Esophagus muscularis mucosa (tissue), 4 donors: ENCODE measurements around the gene COLQ. TPM values are rescaled to one million over a fixed set of nuclear protein-coding genes. Genes with fewer than 3 reads are reported as not detected.

Experiments used
- DNase-seq: peaks from one replicate; pipeline ENCODE4 v3.0.0-alpha.2; 2017; ENCODE audit errors: extremely low spot score
- H3K27ac ChIP-seq, 4 donors: fragments of 200-600 bp; sonication (generic); replicated peaks in 1 of 4; 1 replicate in 3 of 4; 2 replicates in 1 of 4; pipeline ENCODE4 v1.5.1; 2016 to 2019; ENCODE audit warnings: mild to moderate bottlenecking in 1 of 4
- H3K27me3 ChIP-seq, 4 donors: fragments of 200-600 bp; sonication (generic); one replicate each; pipeline versions ENCODE4 v1.5.1 to v1.6.0; 2016 to 2019
- H3K36me3 ChIP-seq, 4 donors: fragments of 200-600 bp; sonication (generic); one replicate each; pipeline ENCODE4 v1.5.1; 2016 to 2019
- H3K4me1 ChIP-seq, 4 donors: fragments of 200-600 bp; sonication (generic); one replicate each; pipeline ENCODE4 v1.5.1; 2016 to 2019
- H3K4me3 ChIP-seq, 4 donors: fragments of 200-600 bp; sonication (generic); 1 replicate in 2 of 4; 2 replicates in 2 of 4; pipeline ENCODE4 v1.5.1; 2016 to 2019; ENCODE audit warnings: mild to moderate bottlenecking in 4 of 4, moderate library complexity in 1 of 4
- H3K9me3 ChIP-seq, 4 donors: fragments of 200-600 bp; sonication (generic); 1 replicate in 3 of 4; 2 replicates in 1 of 4; pipeline ENCODE4 v1.5.1; 2016 to 2019
- EP300 ChIP-seq: sonication (generic); formaldehyde crosslinking; IDR thresholded peaks from one replicate; pipeline ENCODE4 v1.6.1; 2017; ENCODE audit warnings: antibody characterized with exemption
- POLR2A ChIP-seq: fragments of 450-650 bp; IDR thresholded peaks from one replicate; pipeline ENCODE4 v1.6.1; 2017; ENCODE audit warnings: antibody characterized with exemption, moderate library complexity, mild to moderate bottlenecking, low read depth
- POLR2AphosphoS5 ChIP-seq, 2 donors: sonication (generic); formaldehyde crosslinking; IDR thresholded peaks; one replicate each; pipeline ENCODE4 v1.6.1; 2017; ENCODE audit warnings: antibody characterized with exemption in 2 of 2
- WGBS: methylation state at CpG from one replicate; pipeline ENCODE4 v1.1.5; 2018; 5-methylcytosine and 5-hydroxymethylcytosine counted together
- intact Hi-C: fragments of 100-400 bp; cut with DNase I; formaldehyde crosslinking; loops from one replicate; pipeline ENCODE4 v1.15.1; 2023
- total RNA-seq, 4 donors: library from RNA; depleted of rRNA; stranded (reverse); fragments of >200 nt; gene quantifications; one replicate each; pipeline versions ENCODE4 v1.1.0 to v1.2.1, GENCODE V29; 2016
- TF ChIP-seq, protein P1 (sequence below), 3 experiments: fragments of 200-600 bp in 2 of 3; fragments of 450-650 bp in 1 of 3; sonication (generic) in 2 of 3; IDR thresholded peaks; one replicate each; pipeline ENCODE4 v1.5.1; 2017 to 2019; ENCODE audit warnings: antibody characterized with exemption in 3 of 3, mild to moderate bottlenecking in 2 of 3, moderate library complexity in 1 of 3

Gene COLQ
- total RNA-seq, 4 donors from 2014 or later, result 1.2 to 3.1 (median 1.8) TPM

DNA sequence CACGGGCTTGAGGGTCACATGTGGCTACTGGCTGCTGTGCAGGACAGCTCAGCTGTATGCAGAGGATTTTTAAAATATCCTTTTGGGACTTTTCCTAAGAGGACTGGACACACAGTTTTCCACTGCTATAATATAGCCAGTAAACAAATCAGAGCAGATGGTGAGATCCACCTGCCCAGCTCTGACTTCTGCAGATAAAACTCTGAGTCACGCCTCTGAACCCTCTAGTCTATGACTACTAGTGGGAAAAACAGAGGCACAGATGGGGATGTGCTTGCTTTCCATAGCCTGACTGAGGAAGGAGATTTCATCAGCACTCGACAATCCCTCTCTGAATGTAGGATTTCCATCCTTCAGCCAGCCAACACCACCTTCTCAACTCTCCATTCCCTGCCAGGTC lies 45.1 kb downstream of the COLQ start:
- WGBS, result 77% methylated on average over 3 of the region's 3 CpGs
- Histone ChIP-seq H3K36me3 (peaks cover 0 to 2% (median 0%) of the 10 kb centered on the region in 4 donors), H3K9me3 (no peaks in the 10 kb centered on the region), H3K4me1 (peaks cover 0 to 9% (median 3%) of the 10 kb centered on the region in 4 donors), H3K27me3 (no peaks in the 10 kb centered on the region), H3K4me3 (no peak overlapping the region), H3K27ac (no peak overlapping the region)
- DNase-seq, result no peak
- intact Hi-C loops, result no loop called here
- TF ChIP-seq, protein P1, sequence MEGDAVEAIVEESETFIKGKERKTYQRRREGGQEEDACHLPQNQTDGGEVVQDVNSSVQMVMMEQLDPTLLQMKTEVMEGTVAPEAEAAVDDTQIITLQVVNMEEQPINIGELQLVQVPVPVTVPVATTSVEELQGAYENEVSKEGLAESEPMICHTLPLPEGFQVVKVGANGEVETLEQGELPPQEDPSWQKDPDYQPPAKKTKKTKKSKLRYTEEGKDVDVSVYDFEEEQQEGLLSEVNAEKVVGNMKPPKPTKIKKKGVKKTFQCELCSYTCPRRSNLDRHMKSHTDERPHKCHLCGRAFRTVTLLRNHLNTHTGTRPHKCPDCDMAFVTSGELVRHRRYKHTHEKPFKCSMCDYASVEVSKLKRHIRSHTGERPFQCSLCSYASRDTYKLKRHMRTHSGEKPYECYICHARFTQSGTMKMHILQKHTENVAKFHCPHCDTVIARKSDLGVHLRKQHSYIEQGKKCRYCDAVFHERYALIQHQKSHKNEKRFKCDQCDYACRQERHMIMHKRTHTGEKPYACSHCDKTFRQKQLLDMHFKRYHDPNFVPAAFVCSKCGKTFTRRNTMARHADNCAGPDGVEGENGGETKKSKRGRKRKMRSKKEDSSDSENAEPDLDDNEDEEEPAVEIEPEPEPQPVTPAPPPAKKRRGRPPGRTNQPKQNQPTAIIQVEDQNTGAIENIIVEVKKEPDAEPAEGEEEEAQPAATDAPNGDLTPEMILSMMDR (IDR thresholded peaks at IDR 0.05), result no peak
- TF ChIP-seq POLR2AphosphoS5 (IDR thresholded peaks at IDR 0.05) (no peak), EP300 (no peak), POLR2A (no peak)

DNA sequence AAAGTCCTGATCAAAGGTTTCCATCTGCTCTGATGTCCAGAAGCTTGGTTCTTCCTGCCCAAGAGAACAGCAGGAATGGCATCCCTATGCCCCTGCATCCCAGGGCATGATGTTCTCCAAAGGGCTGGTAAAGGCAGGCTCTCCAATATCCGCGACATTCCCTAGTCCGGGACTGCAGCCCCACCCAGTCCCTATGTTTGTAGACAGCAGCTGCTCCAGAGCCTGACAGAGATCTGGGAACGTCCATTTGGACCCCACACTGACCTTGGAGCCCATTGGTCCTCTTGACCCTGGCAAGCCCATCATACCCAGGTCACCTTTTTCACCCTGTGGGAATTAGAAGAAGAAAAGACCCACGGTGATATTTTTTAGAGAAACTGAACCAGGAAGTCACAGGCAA lies 46.3 kb downstream of the COLQ start:
- Histone ChIP-seq H3K27ac (no peak overlapping the region), H3K27me3 (no peaks in the 10 kb centered on the region), H3K4me3 (no peak overlapping the region), H3K4me1 (peaks cover 0 to 9% (median 3%) of the 10 kb centered on the region in 4 donors), H3K9me3 (no peaks in the 10 kb centered on the region), H3K36me3 (peaks cover 0 to 2% (median 0%) of the 10 kb centered on the region in 4 donors)
- TF ChIP-seq POLR2AphosphoS5 (IDR thresholded peaks at IDR 0.05), result no peak
- TF ChIP-seq POLR2A, result no peak
- TF ChIP-seq, protein P1 (IDR thresholded peaks at IDR 0.05), result no peak
- TF ChIP-seq EP300, result no peak
- intact Hi-C loops, result no loop called here
- DNase-seq, result no peak
- WGBS, result 62% methylated on average over 5 of the region's 5 CpGs

DNA sequence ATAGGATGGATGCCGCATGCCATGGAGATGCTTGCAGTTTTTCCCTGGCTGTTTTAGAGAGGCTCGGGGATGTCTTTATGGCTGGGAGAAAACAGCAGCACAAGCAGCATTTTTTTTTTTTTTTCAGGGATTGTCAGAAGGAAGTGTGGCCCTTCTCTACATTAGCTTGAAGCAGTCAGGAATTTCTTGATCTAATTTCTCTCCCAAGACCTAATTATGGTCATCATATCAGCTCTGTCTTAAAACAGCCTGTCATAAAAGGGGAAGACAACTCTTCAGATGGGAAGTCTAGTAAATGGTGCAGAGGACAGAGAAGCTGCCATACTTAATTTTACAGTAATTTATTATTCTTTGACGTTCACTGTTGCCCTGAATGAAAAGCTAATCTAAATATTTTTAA lies 49.6 kb downstream of the COLQ start:
- H3K9me3 ChIP-seq, result no peaks in the 10 kb centered on the region
- intact Hi-C loops, result no loop called here
- H3K27me3 ChIP-seq, result no peaks in the 10 kb centered on the region
- no peaks in the 10 kb centered on the region for H3K4me1 ChIP-seq
- TF ChIP-seq POLR2A, result no peak
- TF ChIP-seq POLR2AphosphoS5 (IDR thresholded peaks at IDR 0.05), result no peak
- TF ChIP-seq, protein P1 (IDR thresholded peaks at IDR 0.05), result no peak
- TF ChIP-seq EP300, result no peak
- 85% methylated on average over 3 of the region's 3 CpGs for WGBS
- peaks cover 0 to 2% (median 0%) of the 10 kb centered on the region in 4 donors for H3K36me3 ChIP-seq
- H3K27ac ChIP-seq, result no peak overlapping the region
- H3K4me3 ChIP-seq, result no peak overlapping the region
- no peak for DNase-seq

DNA sequence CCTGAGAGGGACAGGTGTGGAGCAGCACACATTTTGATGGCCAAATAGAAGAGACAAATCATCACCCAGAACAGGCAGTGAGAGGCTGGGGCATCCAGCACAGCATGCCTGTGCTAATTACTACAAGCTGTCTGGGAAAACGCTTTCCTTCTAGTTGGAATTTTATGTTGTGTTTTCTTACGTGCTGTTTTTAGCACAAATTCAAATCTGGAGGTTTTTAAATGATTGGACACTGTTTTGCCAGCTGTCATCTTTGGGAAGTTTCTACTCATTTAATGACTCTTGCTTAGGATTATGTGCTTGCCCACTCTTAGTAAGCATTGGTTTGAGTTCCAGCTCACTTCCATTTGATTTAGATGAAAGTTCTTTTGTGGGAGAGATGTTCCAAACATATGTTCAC lies 50.7 kb downstream of the COLQ start:
- intact Hi-C loops, result no loop called here

More for the DNA sequence above, 50.7 kb downstream of the COLQ start:
- no peak overlapping the region for H3K4me3 ChIP-seq
- DNase-seq, result no peak
- H3K36me3 ChIP-seq, result peaks cover 0 to 2% (median 0%) of the 10 kb centered on the region in 4 donors
- WGBS, result 97% methylated on average over 2 of the region's 2 CpGs
- TF ChIP-seq POLR2A (no peak), POLR2AphosphoS5 (IDR thresholded peaks at IDR 0.05) (no peak), EP300 (no peak)
- TF ChIP-seq, protein P1 (IDR thresholded peaks at IDR 0.05), result no peak
- no peaks in the 10 kb centered on the region for H3K4me1 ChIP-seq
- no peaks in the 10 kb centered on the region for H3K27me3 ChIP-seq
- no peaks in the 10 kb centered on the region for H3K9me3 ChIP-seq
- no peak overlapping the region for H3K27ac ChIP-seq
